Left renal pelvis (tissue), 4 donors: ENCODE data around the gene CCDC152. TPM values are rescaled to one million over a fixed set of nuclear protein-coding genes. Genes with fewer than 3 reads are reported as not detected.
"Not testable (repeated sequence)": the region's sequence is repeated elsewhere in the genome, so short reads cannot be mapped to it uniquely, and the experiment has no call there.

Experiments used
- DNase-seq, 4 donors: peaks; one replicate each; pipeline ENCODE4 v3.0.0-alpha.2; 2013; ENCODE audit warnings: low read depth in 4 of 4, low spot score in 3 of 4
- polyA plus RNA-seq, 4 donors: library from polyadenylated mRNA; unstranded; fragments of 120-200 nt; gene quantifications; one replicate each; pipeline ENCODE4 v1.2.1, GENCODE V29; 2013; ENCODE audit not compliant: insufficient read length in 4 of 4

CCDC152 gene
- 10 to 100 TPM; 11.2 to 15.9 (median 14.7) TPM for polyA plus RNA-seq

- peak in 2 of 4 donors; percentile 2 for DNase-seq
Measured at GRCh38 chr5:42756606-42757601, at the start of gene CCDC152. CCDC152 (plus strand) TSS chr5:42756818; CDS start chr5:42759122, 2,304 bp downstream.

GRCh38 chr5:42715785-42716184, 40.8 kb upstream of the CCDC152 start:
- no peak for DNase-seq

- DNase-seq, result no peak
Measured at GRCh38 chr5:42718591-42718990, 38.0 kb upstream of the CCDC152 start.

- no peak for DNase-seq
Measured at GRCh38 chr5:42719034-42719433, 37.6 kb upstream of the CCDC152 start.

GRCh38 chr5:42720251-42720650, 36.4 kb upstream of the CCDC152 start:
- DNase-seq, result no peak

- no peak for DNase-seq
Measured at GRCh38 chr5:42721484-42721883, 35.1 kb upstream of the CCDC152 start.

- DNase-seq, result not testable (repeated sequence)
Measured at GRCh38 chr5:42734531-42735058, 22.0 kb upstream of the CCDC152 start.

GRCh38 chr5:42740920-42741319, 15.7 kb upstream of the CCDC152 start:
- no peak for DNase-seq

GRCh38 chr5:42745426-42745825, 11.2 kb upstream of the CCDC152 start:
- no peak for DNase-seq

GRCh38 chr5:42745856-42746255, 10.8 kb upstream of the CCDC152 start:
- no peak for DNase-seq

- no peak for DNase-seq
Measured at GRCh38 chr5:42749020-42749419, 7.6 kb upstream of the CCDC152 start.

- DNase-seq, result no peak
Measured at GRCh38 chr5:42750507-42750906, 6.1 kb upstream of the CCDC152 start.

GRCh38 chr5:42751044-42751443, 5.6 kb upstream of the CCDC152 start:
- DNase-seq, result no peak

- no peak for DNase-seq
Measured at GRCh38 chr5:42753099-42753498, 3.5 kb upstream of the CCDC152 start.

GRCh38 chr5:42759456-42759855, 2.8 kb downstream of the CCDC152 start:
- no peak for DNase-seq

- no peak for DNase-seq
Measured at GRCh38 chr5:42760426-42760825, 3.8 kb downstream of the CCDC152 start.

- DNase-seq, result no peak
Measured at GRCh38 chr5:42761791-42762190, 5.2 kb downstream of the CCDC152 start.

- no peak for DNase-seq
Measured at GRCh38 chr5:42767491-42768105, 11.0 kb downstream of the CCDC152 start.

GRCh38 chr5:42768106-42768504, 11.5 kb downstream of the CCDC152 start:
- DNase-seq, result no peak

GRCh38 chr5:42770003-42770402, 13.4 kb downstream of the CCDC152 start:
- DNase-seq, result no peak

- DNase-seq, result no peak
Measured at GRCh38 chr5:42772265-42772993, 15.8 kb downstream of the CCDC152 start.
